Measurements from ENCODE around the gene GRIN2A. TPM values are rescaled to one million over a fixed set of nuclear protein-coding genes. Genes with fewer than 3 reads are reported as not detected.

GRIN2A gene
- total RNA-seq, 1 donor from 2014 or later, result not detected

GRCh38 chr16:9837481-9837880 is 344.7 kb downstream of the GRIN2A start:
- no peak for TF ChIP-seq CTCF (IDR thresholded peaks at IDR 0.05)
- DNase-seq (ENCODE audit: extremely low spot score, unreplicated experiment), result no peak
- H3K9me3 Mint-ChIP-seq (ENCODE audit: unreplicated experiment), result peaks cover 2% of the 10 kb centered on the region
- no peaks in the 10 kb centered on the region for H3K27me3 Mint-ChIP-seq (ENCODE audit: unreplicated experiment)
- no peaks in the 10 kb centered on the region for H3K36me3 Mint-ChIP-seq (ENCODE audit: unreplicated experiment)
- H3K27ac Mint-ChIP-seq (ENCODE audit: unreplicated experiment), result no peak overlapping the region
- no peaks in the 10 kb centered on the region for H3K4me1 Mint-ChIP-seq (ENCODE audit: unreplicated experiment)
- no peak overlapping the region for H3K4me3 Mint-ChIP-seq (ENCODE audit: unreplicated experiment)

- no peak overlapping the region for H3K4me3 Mint-ChIP-seq (ENCODE audit: unreplicated experiment)
- no peak for TF ChIP-seq CTCF (IDR thresholded peaks at IDR 0.05)
- H3K27me3 Mint-ChIP-seq (ENCODE audit: unreplicated experiment), result no peaks in the 10 kb centered on the region
- no peak overlapping the region for H3K27ac Mint-ChIP-seq (ENCODE audit: unreplicated experiment)
- no peaks in the 10 kb centered on the region for H3K36me3 Mint-ChIP-seq (ENCODE audit: unreplicated experiment)
- H3K9me3 Mint-ChIP-seq (ENCODE audit: unreplicated experiment), result peaks cover 6% of the 10 kb centered on the region
- H3K4me1 Mint-ChIP-seq (ENCODE audit: unreplicated experiment), result no peaks in the 10 kb centered on the region
- no peak for DNase-seq (ENCODE audit: extremely low spot score, unreplicated experiment)
Observed at GRCh38 chr16:9836118-9836736, 346.0 kb downstream of the GRIN2A start.

- H3K9me3 Mint-ChIP-seq (ENCODE audit: unreplicated experiment), result peaks cover 13% of the 10 kb centered on the region
- no peak overlapping the region for H3K27ac Mint-ChIP-seq (ENCODE audit: unreplicated experiment)
- no peak for TF ChIP-seq CTCF (IDR thresholded peaks at IDR 0.05)
- no peak overlapping the region for H3K4me3 Mint-ChIP-seq (ENCODE audit: unreplicated experiment)
- H3K27me3 Mint-ChIP-seq (ENCODE audit: unreplicated experiment), result no peaks in the 10 kb centered on the region
- no peaks in the 10 kb centered on the region for H3K36me3 Mint-ChIP-seq (ENCODE audit: unreplicated experiment)
- H3K4me1 Mint-ChIP-seq (ENCODE audit: unreplicated experiment), result no peaks in the 10 kb centered on the region
- DNase-seq (ENCODE audit: extremely low spot score, unreplicated experiment), result no peak
Observed at GRCh38 chr16:9827062-9827752, 355.0 kb downstream of the GRIN2A start.

DNA sequence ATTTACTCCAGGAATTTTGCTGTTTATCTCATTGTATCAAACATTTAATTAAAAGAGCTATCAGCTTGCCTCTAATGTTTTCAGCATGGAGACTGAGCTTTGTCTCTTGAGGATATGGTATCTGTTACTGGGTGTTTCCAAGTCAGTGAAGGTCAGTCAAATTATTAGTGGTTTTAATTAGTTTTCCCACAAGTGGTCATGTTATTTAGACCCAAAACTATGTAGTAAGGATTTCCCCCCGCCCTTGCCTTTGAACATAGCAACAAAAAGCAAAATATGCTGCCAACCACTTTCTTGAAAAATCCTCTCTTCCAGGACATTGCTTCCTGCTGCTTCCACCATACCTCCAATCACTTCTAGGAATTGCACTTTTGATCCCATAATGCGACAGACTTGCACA is 355.6 kb downstream of the GRIN2A start:
- Mint-ChIP-seq H3K4me3 (ENCODE audit: unreplicated experiment) (no peak overlapping the region), H3K27ac (ENCODE audit: unreplicated experiment) (no peak overlapping the region), H3K9me3 (ENCODE audit: unreplicated experiment) (peaks cover 11% of the 10 kb centered on the region), H3K36me3 (ENCODE audit: unreplicated experiment) (no peaks in the 10 kb centered on the region), H3K4me1 (ENCODE audit: unreplicated experiment) (no peaks in the 10 kb centered on the region), H3K27me3 (ENCODE audit: unreplicated experiment) (no peaks in the 10 kb centered on the region)
- no peak for DNase-seq (ENCODE audit: extremely low spot score, unreplicated experiment)
- no peak for TF ChIP-seq CTCF (IDR thresholded peaks at IDR 0.05)

DNA sequence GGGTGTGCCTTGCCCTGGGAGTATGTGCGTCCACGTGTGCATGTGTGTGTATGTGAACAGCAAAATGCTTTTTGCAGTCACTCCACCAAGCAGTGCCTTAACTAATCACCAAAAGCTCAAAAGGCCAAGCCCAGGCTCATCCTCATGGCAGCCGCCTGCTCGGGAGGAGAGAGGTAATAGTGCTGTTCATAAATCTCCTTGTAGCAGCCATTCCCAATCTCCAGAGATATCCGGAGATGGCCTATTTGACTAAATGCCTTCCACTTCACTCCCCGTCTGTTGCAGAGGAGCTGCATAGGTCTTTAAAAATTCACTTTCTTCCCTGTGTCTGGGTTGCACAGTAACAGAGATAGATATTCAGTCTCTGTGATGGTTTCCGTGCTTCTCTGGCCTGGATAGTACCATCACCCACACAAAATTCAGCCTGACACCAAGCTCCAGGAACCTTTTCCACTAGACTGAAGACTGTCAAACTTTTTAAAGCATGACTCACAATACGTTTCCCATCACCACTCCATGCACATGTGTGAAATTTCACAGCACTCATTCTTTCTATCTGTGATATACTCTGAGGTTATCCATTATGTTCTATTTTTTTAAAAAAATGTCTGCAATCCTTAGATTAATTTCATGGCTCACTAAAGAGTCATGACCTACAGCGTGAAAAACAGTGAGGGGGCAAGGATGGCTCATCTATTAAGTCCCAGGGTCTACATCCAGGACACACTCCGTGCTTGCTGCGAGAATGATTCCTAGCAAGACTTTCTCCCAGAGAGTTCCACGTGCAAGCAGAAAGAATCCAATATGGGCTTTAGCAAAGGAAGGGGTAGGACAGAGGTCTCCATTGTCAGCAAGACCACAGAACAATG is 357.8 kb downstream of the GRIN2A start:
- H3K27me3 Mint-ChIP-seq (ENCODE audit: unreplicated experiment), result no peaks in the 10 kb centered on the region
- no peak for DNase-seq (ENCODE audit: extremely low spot score, unreplicated experiment)
- H3K9me3 Mint-ChIP-seq (ENCODE audit: unreplicated experiment), result peaks cover 6% of the 10 kb centered on the region
- no peak for TF ChIP-seq CTCF (IDR thresholded peaks at IDR 0.05)
- no peak overlapping the region for H3K4me3 Mint-ChIP-seq (ENCODE audit: unreplicated experiment)
- no peak overlapping the region for H3K27ac Mint-ChIP-seq (ENCODE audit: unreplicated experiment)
- H3K36me3 Mint-ChIP-seq (ENCODE audit: unreplicated experiment), result no peaks in the 10 kb centered on the region
- no peaks in the 10 kb centered on the region for H3K4me1 Mint-ChIP-seq (ENCODE audit: unreplicated experiment)
